ENCODE measurements around the gene NUMA1.

DNA sequence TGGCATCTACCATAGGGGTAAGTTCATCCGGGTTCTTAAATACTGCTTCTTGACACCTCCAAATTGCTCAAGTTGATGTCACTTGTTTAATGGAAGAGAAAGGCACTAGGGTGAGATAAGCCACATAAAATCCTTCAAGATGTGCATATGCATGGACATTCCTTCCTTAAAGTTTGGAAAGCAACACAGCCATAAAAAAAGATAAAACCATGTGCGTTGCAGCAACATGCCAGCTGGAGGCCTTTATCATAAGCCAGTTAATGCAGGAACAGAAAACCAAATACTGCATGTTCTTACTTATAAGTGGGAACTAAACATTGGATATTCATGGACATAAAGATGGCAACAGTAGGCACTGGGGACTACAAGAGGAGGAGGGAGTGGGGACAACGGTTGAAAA is 89.6 kb downstream of the NUMA1 start:
- TF ChIP-seq POLR2AphosphoS5 (IDR thresholded peaks at IDR 0.05; ENCODE audit: low read depth, low read length) (no peak), TCF7L2 (IDR thresholded peaks at IDR 0.05; ENCODE audit: low read depth, low read length) (no peak)
- TF ChIP-seq, protein P1, sequence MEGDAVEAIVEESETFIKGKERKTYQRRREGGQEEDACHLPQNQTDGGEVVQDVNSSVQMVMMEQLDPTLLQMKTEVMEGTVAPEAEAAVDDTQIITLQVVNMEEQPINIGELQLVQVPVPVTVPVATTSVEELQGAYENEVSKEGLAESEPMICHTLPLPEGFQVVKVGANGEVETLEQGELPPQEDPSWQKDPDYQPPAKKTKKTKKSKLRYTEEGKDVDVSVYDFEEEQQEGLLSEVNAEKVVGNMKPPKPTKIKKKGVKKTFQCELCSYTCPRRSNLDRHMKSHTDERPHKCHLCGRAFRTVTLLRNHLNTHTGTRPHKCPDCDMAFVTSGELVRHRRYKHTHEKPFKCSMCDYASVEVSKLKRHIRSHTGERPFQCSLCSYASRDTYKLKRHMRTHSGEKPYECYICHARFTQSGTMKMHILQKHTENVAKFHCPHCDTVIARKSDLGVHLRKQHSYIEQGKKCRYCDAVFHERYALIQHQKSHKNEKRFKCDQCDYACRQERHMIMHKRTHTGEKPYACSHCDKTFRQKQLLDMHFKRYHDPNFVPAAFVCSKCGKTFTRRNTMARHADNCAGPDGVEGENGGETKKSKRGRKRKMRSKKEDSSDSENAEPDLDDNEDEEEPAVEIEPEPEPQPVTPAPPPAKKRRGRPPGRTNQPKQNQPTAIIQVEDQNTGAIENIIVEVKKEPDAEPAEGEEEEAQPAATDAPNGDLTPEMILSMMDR (IDR thresholded peaks at IDR 0.05) = no peak
